Astrocyte (in vitro differentiated cells and primary cell): ENCODE data around the gene CCDC184.

Source experiments
- CTCF ChIP-seq: IDR thresholded peaks from 2 replicates; pipeline ENCODE4 v1.5.1; 2011; ENCODE audit warnings: low read depth, mild to moderate bottlenecking, inconsistent platforms, low read length, moderate library complexity; ENCODE audit not compliant: insufficient read depth
- EZH2 ChIP-seq: IDR thresholded peaks from 2 replicates; pipeline ENCODE4 v1.6.1; 2012; ENCODE audit warnings: mild to moderate bottlenecking, low read length, inconsistent platforms; ENCODE audit not compliant: insufficient read depth

DNA sequence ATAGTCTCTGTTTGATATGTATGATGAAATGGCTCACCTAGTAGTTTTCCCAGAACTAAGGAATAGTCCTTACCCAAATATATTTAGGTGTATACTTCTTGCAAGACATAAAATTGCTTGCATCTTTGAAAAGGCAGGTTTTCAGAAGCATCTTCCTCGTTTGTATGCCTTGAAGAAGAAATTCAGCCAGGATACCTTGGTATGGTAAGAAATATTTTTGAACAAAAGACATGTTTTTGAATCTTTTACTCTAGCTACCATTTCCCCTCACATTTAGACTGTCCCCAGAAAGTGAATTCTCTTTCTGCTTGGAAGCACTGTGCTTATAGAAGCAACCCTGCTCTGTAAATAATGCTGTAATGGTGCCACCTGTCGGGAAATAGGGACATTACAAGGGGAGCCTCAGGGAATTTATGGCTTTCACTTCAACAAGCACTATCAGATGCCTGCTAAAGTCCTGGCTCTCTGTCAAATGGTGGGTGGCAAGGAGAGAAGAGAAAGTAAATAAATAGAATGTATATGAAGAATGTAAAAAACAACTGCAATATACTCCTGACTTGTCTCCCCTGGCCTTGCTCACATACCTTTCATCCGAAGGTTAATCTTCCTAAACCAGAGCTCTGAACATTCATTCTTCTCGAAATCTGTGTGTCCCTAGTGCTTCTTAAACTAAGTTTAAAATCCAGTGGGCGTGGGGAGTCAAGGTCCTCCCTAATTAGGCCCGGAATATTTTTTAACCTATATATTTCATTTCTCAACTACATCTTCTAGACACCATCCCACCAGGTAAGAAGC lies 6.1 kb downstream of the CCDC184 start:
- no peak for TF ChIP-seq EZH2
- TF ChIP-seq CTCF = peak; percentile 95
